ENCODE measurements around the gene SLFN12.
"Not testable (repeated sequence)": the region's sequence is repeated elsewhere in the genome, so short reads cannot be mapped to it uniquely, and the experiment has no call there.

Gene SLFN12

GRCh38 chr17:35428229-35428628, 4.1 kb downstream of the SLFN12 start:
- no peak overlapping the region for H2BK120ac ChIP-seq (ENCODE audit: low read depth, low read length)
- H3K27me3 ChIP-seq (ENCODE audit: insufficient read depth, low read length, poor library complexity): no peaks in the 10 kb centered on the region
- H2BK15ac ChIP-seq (replicated peaks; ENCODE audit: low read depth): no peak overlapping the region
- no peak overlapping the region for H3K23ac ChIP-seq (ENCODE audit: low read length)
- no peak overlapping the region for H4K8ac ChIP-seq (ENCODE audit: low read depth, low read length)
- H4K5ac ChIP-seq (ENCODE audit: low read length): no peak overlapping the region
- peaks cover 4% of the 10 kb centered on the region for H3K79me1 ChIP-seq (ENCODE audit: low read length)
- H3K4me3 ChIP-seq (ENCODE audit: low read length): no peak overlapping the region
- H3K27ac ChIP-seq (ENCODE audit: low read depth, low read length): no peak overlapping the region
- no peak overlapping the region for H2AK5ac ChIP-seq (ENCODE audit: low read length)
- no peak overlapping the region for H3K4me2 ChIP-seq (ENCODE audit: low read length)
- WGBS (ENCODE audit: extremely low coverage, insufficient coverage, low lambda C conversion rate): no CpG with 5 or more reads among the region's 2 CpGs
- H3K18ac ChIP-seq (ENCODE audit: low read length): no peak overlapping the region
- H3K56ac ChIP-seq (ENCODE audit: low read length): no peak overlapping the region
- no peak for DNase-seq
- no peaks in the 10 kb centered on the region for H3K4me1 ChIP-seq (ENCODE audit: control insufficient read depth, low read depth, low read length)
- no peak overlapping the region for H3K4ac ChIP-seq (ENCODE audit: low read depth, low read length)
- H3K9ac ChIP-seq (ENCODE audit: low read length): no peak overlapping the region
- H2BK5ac ChIP-seq (ENCODE audit: low read length): no peak overlapping the region
- H3K79me2 ChIP-seq (ENCODE audit: control insufficient read depth, insufficient read depth, low read length): peaks cover 17% of the 10 kb centered on the region
- no peaks in the 10 kb centered on the region for H3K36me3 ChIP-seq (ENCODE audit: control insufficient read depth, insufficient read depth, low read length)

GRCh38 chr17:35423761-35424160, 8.5 kb downstream of the SLFN12 start:
- no peak overlapping the region for H3K27ac ChIP-seq (ENCODE audit: low read depth, low read length)
- no CpG with 5 or more reads among the region's 4 CpGs for WGBS (ENCODE audit: extremely low coverage, insufficient coverage, low lambda C conversion rate)
- H3K18ac ChIP-seq (ENCODE audit: low read length): no peak overlapping the region
- H3K4me3 ChIP-seq (ENCODE audit: low read length): no peak overlapping the region
- H3K56ac ChIP-seq (ENCODE audit: low read length): no peak overlapping the region
- H3K79me2 ChIP-seq (ENCODE audit: control insufficient read depth, insufficient read depth, low read length): no peaks in the 10 kb centered on the region
- H3K9ac ChIP-seq (ENCODE audit: low read length): no peak overlapping the region
- no peak overlapping the region for H4K8ac ChIP-seq (ENCODE audit: low read depth, low read length)
- no peak overlapping the region for H4K5ac ChIP-seq (ENCODE audit: low read length)
- H3K36me3 ChIP-seq (ENCODE audit: control insufficient read depth, insufficient read depth, low read length): no peaks in the 10 kb centered on the region
- H2BK15ac ChIP-seq (replicated peaks; ENCODE audit: low read depth): no peak overlapping the region
- no peak overlapping the region for H2BK120ac ChIP-seq (ENCODE audit: low read depth, low read length)
- no peak overlapping the region for H3K23ac ChIP-seq (ENCODE audit: low read length)
- no peak overlapping the region for H3K4me2 ChIP-seq (ENCODE audit: low read length)
- H2BK5ac ChIP-seq (ENCODE audit: low read length): no peak overlapping the region
- H3K4me1 ChIP-seq (ENCODE audit: control insufficient read depth, low read depth, low read length): no peaks in the 10 kb centered on the region
- no peaks in the 10 kb centered on the region for H3K79me1 ChIP-seq (ENCODE audit: low read length)
- DNase-seq: no peak
- H3K4ac ChIP-seq (ENCODE audit: low read depth, low read length): no peak overlapping the region
- H3K27me3 ChIP-seq (ENCODE audit: insufficient read depth, low read length, poor library complexity): no peaks in the 10 kb centered on the region
- H2AK5ac ChIP-seq (ENCODE audit: low read length): no peak overlapping the region

GRCh38 chr17:35421069-35421468, 11.2 kb downstream of the SLFN12 start:
- H3K36me3 ChIP-seq (ENCODE audit: control insufficient read depth, insufficient read depth, low read length); H4K5ac ChIP-seq (ENCODE audit: low read length); H3K9ac ChIP-seq (ENCODE audit: low read length); H4K8ac ChIP-seq (ENCODE audit: low read depth, low read length); H3K79me1 ChIP-seq (ENCODE audit: low read length); H3K4ac ChIP-seq (ENCODE audit: low read depth, low read length); H3K79me2 ChIP-seq (ENCODE audit: control insufficient read depth, insufficient read depth, low read length); H3K4me1 ChIP-seq (ENCODE audit: control insufficient read depth, low read depth, low read length); H2BK5ac ChIP-seq (ENCODE audit: low read length); H3K4me2 ChIP-seq (ENCODE audit: low read length); H3K18ac ChIP-seq (ENCODE audit: low read length); DNase-seq; H2BK15ac ChIP-seq (replicated peaks; ENCODE audit: low read depth); H2AK5ac ChIP-seq (ENCODE audit: low read length); H2BK120ac ChIP-seq (ENCODE audit: low read depth, low read length); H3K56ac ChIP-seq (ENCODE audit: low read length); H3K27ac ChIP-seq (ENCODE audit: low read depth, low read length); H3K4me3 ChIP-seq (ENCODE audit: low read length); H3K27me3 ChIP-seq (ENCODE audit: insufficient read depth, low read length, poor library complexity); H3K23ac ChIP-seq (ENCODE audit: low read length): not testable (repeated sequence)
- WGBS (ENCODE audit: extremely low coverage, insufficient coverage, low lambda C conversion rate): no CpG with 5 or more reads among the region's 9 CpGs

GRCh38 chr17:35416659-35417058, 15.6 kb downstream of the SLFN12 start:
- no CpG with 5 or more reads among the region's 2 CpGs for WGBS (ENCODE audit: extremely low coverage, insufficient coverage, low lambda C conversion rate)
- Histone ChIP-seq H4K5ac (ENCODE audit: low read length) (no peak overlapping the region), H3K79me1 (ENCODE audit: low read length) (no peaks in the 10 kb centered on the region), H4K8ac (ENCODE audit: low read depth, low read length) (no peak overlapping the region), H3K36me3 (ENCODE audit: control insufficient read depth, insufficient read depth, low read length) (no peaks in the 10 kb centered on the region), H3K4me1 (ENCODE audit: control insufficient read depth, low read depth, low read length) (no peaks in the 10 kb centered on the region), H3K9ac (ENCODE audit: low read length) (no peak overlapping the region), H3K27ac (ENCODE audit: low read depth, low read length) (no peak overlapping the region), H3K4me2 (ENCODE audit: low read length) (no peak overlapping the region), H2AK5ac (ENCODE audit: low read length) (no peak overlapping the region), H3K79me2 (ENCODE audit: control insufficient read depth, insufficient read depth, low read length) (no peaks in the 10 kb centered on the region), H3K56ac (ENCODE audit: low read length) (no peak overlapping the region), H2BK5ac (ENCODE audit: low read length) (no peak overlapping the region), H2BK15ac (replicated peaks; ENCODE audit: low read depth) (no peak overlapping the region), H3K4me3 (ENCODE audit: low read length) (no peak overlapping the region), H2BK120ac (ENCODE audit: low read depth, low read length) (no peak overlapping the region), H3K4ac (ENCODE audit: low read depth, low read length) (no peak overlapping the region), H3K27me3 (ENCODE audit: insufficient read depth, low read length, poor library complexity) (no peaks in the 10 kb centered on the region), H3K18ac (ENCODE audit: low read length) (no peak overlapping the region), H3K23ac (ENCODE audit: low read length) (no peak overlapping the region)
- DNase-seq: no peak

GRCh38 chr17:35414707-35415106, 17.6 kb downstream of the SLFN12 start:
- not testable (repeated sequence) for H2BK5ac ChIP-seq (ENCODE audit: low read length); H3K56ac ChIP-seq (ENCODE audit: low read length); H3K27ac ChIP-seq (ENCODE audit: low read depth, low read length); H3K23ac ChIP-seq (ENCODE audit: low read length); H3K4ac ChIP-seq (ENCODE audit: low read depth, low read length); H3K4me2 ChIP-seq (ENCODE audit: low read length); H4K8ac ChIP-seq (ENCODE audit: low read depth, low read length); H4K5ac ChIP-seq (ENCODE audit: low read length); DNase-seq; H3K18ac ChIP-seq (ENCODE audit: low read length); H3K9ac ChIP-seq (ENCODE audit: low read length); H3K36me3 ChIP-seq (ENCODE audit: control insufficient read depth, insufficient read depth, low read length); H2BK15ac ChIP-seq (replicated peaks; ENCODE audit: low read depth); H3K4me1 ChIP-seq (ENCODE audit: control insufficient read depth, low read depth, low read length); H2AK5ac ChIP-seq (ENCODE audit: low read length); H3K27me3 ChIP-seq (ENCODE audit: insufficient read depth, low read length, poor library complexity); H2BK120ac ChIP-seq (ENCODE audit: low read depth, low read length); H3K79me2 ChIP-seq (ENCODE audit: control insufficient read depth, insufficient read depth, low read length); H3K79me1 ChIP-seq (ENCODE audit: low read length); H3K4me3 ChIP-seq (ENCODE audit: low read length)
- no CpG with 5 or more reads among the region's 2 CpGs for WGBS (ENCODE audit: extremely low coverage, insufficient coverage, low lambda C conversion rate)

GRCh38 chr17:35414247-35414646, 18.1 kb downstream of the SLFN12 start:
- no peaks in the 10 kb centered on the region for H3K79me1 ChIP-seq (ENCODE audit: low read length)
- H3K4me2 ChIP-seq (ENCODE audit: low read length): no peak overlapping the region
- H3K18ac ChIP-seq (ENCODE audit: low read length): no peak overlapping the region
- H3K4ac ChIP-seq (ENCODE audit: low read depth, low read length): no peak overlapping the region
- H3K23ac ChIP-seq (ENCODE audit: low read length): no peak overlapping the region
- no CpG with 5 or more reads among the region's 1 CpG for WGBS (ENCODE audit: extremely low coverage, insufficient coverage, low lambda C conversion rate)
- H3K27ac ChIP-seq (ENCODE audit: low read depth, low read length): no peak overlapping the region
- no peak overlapping the region for H2BK120ac ChIP-seq (ENCODE audit: low read depth, low read length)
- no peaks in the 10 kb centered on the region for H3K4me1 ChIP-seq (ENCODE audit: control insufficient read depth, low read depth, low read length)
- H3K36me3 ChIP-seq (ENCODE audit: control insufficient read depth, insufficient read depth, low read length): no peaks in the 10 kb centered on the region
- no peak overlapping the region for H3K9ac ChIP-seq (ENCODE audit: low read length)
- H3K79me2 ChIP-seq (ENCODE audit: control insufficient read depth, insufficient read depth, low read length): no peaks in the 10 kb centered on the region
- H3K27me3 ChIP-seq (ENCODE audit: insufficient read depth, low read length, poor library complexity): no peaks in the 10 kb centered on the region
- DNase-seq: no peak
- H4K8ac ChIP-seq (ENCODE audit: low read depth, low read length): no peak overlapping the region
- no peak overlapping the region for H4K5ac ChIP-seq (ENCODE audit: low read length)
- H2BK15ac ChIP-seq (replicated peaks; ENCODE audit: low read depth): no peak overlapping the region
- H3K56ac ChIP-seq (ENCODE audit: low read length): no peak overlapping the region
- no peak overlapping the region for H3K4me3 ChIP-seq (ENCODE audit: low read length)
- H2BK5ac ChIP-seq (ENCODE audit: low read length): no peak overlapping the region
- H2AK5ac ChIP-seq (ENCODE audit: low read length): no peak overlapping the region

Measured in mesendoderm (in vitro differentiated cells).